Activated CD4-positive, alpha-beta T cell treated with anti-CD3 and anti-CD28 coated beads, Interleukin-2, amount 50 U/mL, for 4 hours (primary cell): ENCODE results near the gene GVQW3.
"Not testable (repeated sequence)": the region's sequence is repeated elsewhere in the genome, so short reads cannot be mapped to it uniquely, and the experiment has no call there.

ENCODE experiments used
- DNase-seq, 2 experiments: peaks; one replicate each; pipeline ENCODE4 v3.0.0-alpha.2; 2020

Gene GVQW3

GRCh38 chr11:76391021-76391420 is 9.9 kb downstream of the GVQW3 start:
- no peak for DNase-seq

DNA sequence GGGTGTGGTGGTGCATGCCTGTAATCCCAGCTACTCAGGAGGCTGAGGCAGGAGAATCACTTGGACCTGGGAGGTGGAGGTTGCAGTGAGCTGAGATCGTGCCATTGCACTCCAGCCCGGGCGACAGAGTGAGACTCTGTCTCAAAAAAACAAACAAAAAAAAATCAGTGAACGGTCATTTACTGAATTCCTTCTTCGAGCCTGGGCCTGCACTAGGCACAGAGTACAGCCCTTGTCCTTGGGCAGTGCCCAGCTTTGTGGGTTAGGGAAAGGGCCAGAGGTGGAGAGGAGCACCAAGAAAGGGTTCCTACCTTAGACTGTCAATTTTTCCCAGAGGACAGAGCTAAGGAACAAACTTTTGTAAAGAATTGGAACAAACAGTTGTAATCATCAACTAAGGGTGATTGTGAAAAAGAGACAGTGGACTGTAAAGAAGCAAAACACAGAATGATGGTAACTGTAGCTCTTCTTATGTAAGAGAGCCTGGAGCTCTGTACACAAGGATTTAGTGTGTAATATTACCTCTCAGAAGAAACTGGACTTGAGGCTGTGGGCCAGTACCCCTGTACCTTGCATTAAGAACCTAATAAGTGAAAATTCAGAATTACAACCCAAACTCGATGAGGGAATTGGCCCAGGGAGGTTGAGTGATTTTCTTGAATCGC is 10.8 kb downstream of the GVQW3 start:
- DNase-seq, result no peak

GRCh38 chr11:76392870-76393269 is 11.7 kb downstream of the GVQW3 start:
- no peak for DNase-seq

GRCh38 chr11:76394411-76394810 is 13.3 kb downstream of the GVQW3 start:
- no peak for DNase-seq

GRCh38 chr11:76395296-76395695 is 14.2 kb downstream of the GVQW3 start:
- DNase-seq, result no peak

GRCh38 chr11:76397383-76397782 is 16.3 kb downstream of the GVQW3 start:
- DNase-seq, result no peak

- no peak for DNase-seq
These were observed 19.8 kb downstream of the GVQW3 start for GRCh38 chr11:76400967-76401366.

DNA sequence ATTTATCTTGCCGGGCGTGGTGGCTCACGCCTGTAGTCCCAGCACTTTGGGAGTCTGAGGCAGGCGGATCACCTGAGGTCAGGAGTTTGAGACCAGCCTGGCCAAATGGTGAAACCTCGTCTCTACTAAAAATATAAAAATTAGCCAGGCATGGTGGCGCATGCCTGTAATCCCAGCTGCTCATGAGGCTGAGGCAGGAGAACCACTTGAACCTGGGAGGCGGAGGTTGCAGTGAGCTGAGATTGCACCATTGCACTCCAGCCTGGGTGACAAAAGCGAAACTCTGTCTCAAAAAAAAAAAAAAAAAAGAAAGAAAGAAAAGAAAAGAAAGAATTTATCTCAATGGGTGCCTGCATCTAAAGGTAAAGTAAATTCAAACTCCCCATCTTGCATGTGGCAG is 20.4 kb downstream of the GVQW3 start:
- not testable (repeated sequence) for DNase-seq

GRCh38 chr11:76406359-76406758 is 25.2 kb downstream of the GVQW3 start:
- no peak for DNase-seq

DNA sequence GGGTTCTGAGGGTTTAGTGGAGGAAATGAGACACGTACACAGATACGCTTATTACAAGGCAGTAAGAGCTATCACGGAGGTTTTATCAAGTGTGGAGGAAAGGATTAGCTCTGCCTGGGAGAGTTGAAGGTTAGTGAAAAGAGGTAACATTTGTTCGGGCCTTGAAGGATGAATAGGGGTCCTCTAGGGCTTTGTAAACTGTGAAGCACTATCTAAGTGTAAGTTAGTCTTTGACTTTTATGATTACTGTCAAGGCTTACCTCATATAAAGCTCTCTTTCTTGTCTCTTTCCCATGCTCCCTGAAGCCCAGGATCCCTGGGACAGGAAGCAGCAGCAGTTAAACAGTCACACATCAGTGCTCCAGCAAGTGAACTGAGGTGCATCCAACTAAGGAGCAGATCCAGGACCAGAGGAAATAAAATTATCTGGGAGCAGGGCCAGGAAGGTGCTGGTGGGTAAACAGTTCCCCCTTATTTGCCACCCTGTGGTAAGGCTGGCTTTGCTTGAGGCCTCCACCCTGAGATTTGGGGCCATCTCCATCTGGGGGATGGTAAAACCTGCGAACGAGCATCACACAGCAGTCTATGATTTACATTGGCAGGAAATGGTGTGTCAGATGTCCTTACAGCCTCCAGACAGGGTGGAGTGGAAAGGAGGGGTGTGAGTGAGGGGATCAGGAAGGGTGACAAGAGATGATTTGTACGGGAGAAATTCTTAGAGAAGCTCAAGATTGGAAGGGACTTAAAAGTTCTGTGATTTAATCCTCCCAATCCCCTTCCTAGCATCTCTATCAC is 27.2 kb downstream of the GVQW3 start:
- DNase-seq, result no peak

- no peak for DNase-seq
These were observed 29.8 kb downstream of the GVQW3 start for GRCh38 chr11:76410851-76411357.

- DNase-seq, result no peak
These were observed 34.0 kb downstream of the GVQW3 start for GRCh38 chr11:76415073-76415472.

GRCh38 chr11:76419896-76420295 is 38.8 kb downstream of the GVQW3 start:
- no peak for DNase-seq

GRCh38 chr11:76424379-76424778 is 43.3 kb downstream of the GVQW3 start:
- DNase-seq, result no peak

DNA sequence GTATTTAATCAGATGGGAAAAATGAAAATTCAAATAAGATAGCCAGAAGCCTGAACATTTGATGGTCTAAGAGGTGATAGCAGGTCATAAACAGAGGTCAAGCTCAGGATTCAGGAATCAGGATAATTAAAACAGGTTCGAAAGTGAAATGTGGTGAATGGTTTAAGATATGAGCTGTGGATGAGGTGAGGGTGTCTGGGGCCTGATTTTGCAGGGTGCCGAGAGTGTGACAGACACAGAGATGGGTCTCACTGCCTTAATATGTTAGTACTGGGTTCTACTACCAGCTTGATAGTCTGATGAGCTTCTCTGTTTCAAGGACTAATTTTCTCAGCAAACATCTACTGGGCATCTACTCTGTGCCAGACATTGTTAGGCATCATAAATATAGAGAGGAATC is 43.8 kb downstream of the GVQW3 start:
- no peak for DNase-seq

GRCh38 chr11:76426660-76427059 is 45.5 kb downstream of the GVQW3 start:
- DNase-seq, result no peak

DNA sequence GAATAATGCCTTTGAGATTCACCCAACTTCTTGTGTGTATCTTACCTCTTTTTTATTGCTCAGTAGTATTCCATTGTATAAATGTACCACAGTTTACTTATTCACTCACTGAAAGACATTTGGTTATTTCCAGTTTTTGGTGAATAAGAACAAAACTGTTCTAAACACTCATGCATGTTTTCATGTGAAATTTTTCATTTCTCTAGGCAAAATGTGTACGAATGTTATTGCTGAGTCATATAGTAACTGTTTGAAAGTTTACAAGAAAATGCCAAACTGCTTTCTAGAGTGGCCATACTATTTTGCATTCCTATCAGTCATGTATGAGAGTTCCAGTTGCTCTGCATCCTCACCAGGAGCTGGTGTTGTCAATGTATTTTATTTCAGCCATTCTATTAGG is 54.9 kb downstream of the GVQW3 start:
- no peak for DNase-seq

- no peak for DNase-seq
These were observed 62.3 kb downstream of the GVQW3 start for GRCh38 chr11:76443268-76443980.

- DNase-seq, result no peak
These were observed 62.9 kb downstream of the GVQW3 start for GRCh38 chr11:76444065-76444383.

GRCh38 chr11:76444384-76445120 is 63.4 kb downstream of the GVQW3 start, which contains the start of gene EMSY:
Gene EMSY (plus strand): TSS chr11:76445018. CDS start chr11:76446939, 1,921 bp downstream.
- DNase-seq, result peak; percentile 82 to 85

GRCh38 chr11:76445121-76446084 is 64.3 kb downstream of the GVQW3 start:
- DNase-seq, result peak; percentile 10 to 19

DNA sequence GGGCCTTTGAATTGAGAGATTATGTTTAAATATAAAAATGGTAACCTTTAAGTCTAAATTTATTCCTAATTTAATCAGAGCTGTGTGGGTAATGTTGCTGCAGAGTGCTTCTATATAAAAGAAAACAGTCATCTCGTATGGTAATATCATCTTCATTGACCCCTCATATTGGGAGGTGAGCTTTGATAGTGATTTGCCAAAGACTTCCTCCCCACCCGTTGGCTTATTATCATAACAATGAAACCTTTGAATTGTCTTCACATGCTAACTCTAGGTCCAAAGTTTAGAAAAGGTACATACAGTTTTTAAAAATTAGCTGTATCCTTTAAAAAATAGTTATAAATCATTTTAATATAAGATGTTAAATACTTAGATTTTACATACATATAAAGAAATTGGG is 67.4 kb downstream of the GVQW3 start:
- DNase-seq, result no peak
